MCF 10A (cell line): ENCODE data around the gene ICA1L. TPM values are rescaled to one million over a fixed set of nuclear protein-coding genes. Genes with fewer than 3 reads are reported as not detected.
A peak's percentile ranks its signal among the peaks of the same experiment; 100 is the strongest.
"Not testable (repeated sequence)": the region's sequence is repeated elsewhere in the genome, so short reads cannot be mapped to it uniquely, and the experiment has no call there.

ENCODE experiments used
- BruUV-seq: library from RNA; stranded (reverse); fragments of 400-500 nt; replicated peaks from 2 replicates; lab custom pipeline; 2021; lab: Mats Ljungman, UMichigan
- CTCF ChIA-PET: fragments of 300-600 bp; sonication (Branson Sonifier 250); formaldehyde crosslinking; extraction: SDS; loops from one replicate; lab custom pipeline; 2021; ENCODE audit warnings: antibody characterized with exemption, inconsistent platforms; lab: Yijun Ruan, JAX
- POLR2A ChIA-PET: fragments of 300-600, 350-650 bp; sonication (Branson Sonifier 250); formaldehyde crosslinking; extraction: SDS; loops from one replicate; lab custom pipeline; 2020; ENCODE audit warnings: antibody characterized with exemption, inconsistent platforms; lab: Yijun Ruan, JAX
- DNase-seq: peaks from one replicate; pipeline ENCODE4 v3.0.0-alpha.2; 2018; ENCODE audit not compliant: unreplicated experiment
- H3K27ac Mint-ChIP-seq: one replicate; pipeline ENCODE4 v1.8.0; 2022; ENCODE audit warnings: mild to moderate bottlenecking, low read depth, mixed read lengths; ENCODE audit not compliant: unreplicated experiment
- H3K27me3 Mint-ChIP-seq: one replicate; pipeline ENCODE4 v1.8.0; 2022; ENCODE audit warnings: mixed read lengths; ENCODE audit not compliant: insufficient read depth, unreplicated experiment
- H3K36me3 Mint-ChIP-seq: one replicate; pipeline ENCODE4 v1.8.0; 2022; ENCODE audit warnings: mild to moderate bottlenecking, moderate library complexity, mixed read lengths; ENCODE audit not compliant: insufficient read depth, unreplicated experiment
- H3K4me1 Mint-ChIP-seq: one replicate; pipeline ENCODE4 v1.8.0; 2022; ENCODE audit warnings: mixed read lengths; ENCODE audit not compliant: insufficient read depth, unreplicated experiment
- H3K4me3 Mint-ChIP-seq: one replicate; pipeline ENCODE4 v1.8.0; 2022; ENCODE audit warnings: mild to moderate bottlenecking, moderate library complexity, mixed read lengths; ENCODE audit not compliant: unreplicated experiment
- H3K9me3 Mint-ChIP-seq: one replicate; pipeline ENCODE4 v1.8.0; 2022; ENCODE audit warnings: mixed read lengths; ENCODE audit not compliant: unreplicated experiment
- intact Hi-C: fragments of 100-400 bp; cut with micrococcal nuclease; formaldehyde crosslinking; loops from 2 replicates; pipeline ENCODE4 v1.14.1; 2022
- total RNA-seq: library from RNA; stranded (reverse); gene quantifications from 2 replicates; pipeline ENCODE4 v1.2.3, GENCODE V29; 2022
- TF ChIP-seq, protein P1 (sequence below): fragments of 200-600 bp; IDR thresholded peaks from one replicate; pipeline ENCODE4 v1.8.0; 2022; ENCODE audit warnings: antibody characterized with exemption, mild to moderate bottlenecking; ENCODE audit not compliant: unreplicated experiment

Gene ICA1L
- total RNA-seq, 1 experiment from 2014 or later = 6.5 TPM

DNA sequence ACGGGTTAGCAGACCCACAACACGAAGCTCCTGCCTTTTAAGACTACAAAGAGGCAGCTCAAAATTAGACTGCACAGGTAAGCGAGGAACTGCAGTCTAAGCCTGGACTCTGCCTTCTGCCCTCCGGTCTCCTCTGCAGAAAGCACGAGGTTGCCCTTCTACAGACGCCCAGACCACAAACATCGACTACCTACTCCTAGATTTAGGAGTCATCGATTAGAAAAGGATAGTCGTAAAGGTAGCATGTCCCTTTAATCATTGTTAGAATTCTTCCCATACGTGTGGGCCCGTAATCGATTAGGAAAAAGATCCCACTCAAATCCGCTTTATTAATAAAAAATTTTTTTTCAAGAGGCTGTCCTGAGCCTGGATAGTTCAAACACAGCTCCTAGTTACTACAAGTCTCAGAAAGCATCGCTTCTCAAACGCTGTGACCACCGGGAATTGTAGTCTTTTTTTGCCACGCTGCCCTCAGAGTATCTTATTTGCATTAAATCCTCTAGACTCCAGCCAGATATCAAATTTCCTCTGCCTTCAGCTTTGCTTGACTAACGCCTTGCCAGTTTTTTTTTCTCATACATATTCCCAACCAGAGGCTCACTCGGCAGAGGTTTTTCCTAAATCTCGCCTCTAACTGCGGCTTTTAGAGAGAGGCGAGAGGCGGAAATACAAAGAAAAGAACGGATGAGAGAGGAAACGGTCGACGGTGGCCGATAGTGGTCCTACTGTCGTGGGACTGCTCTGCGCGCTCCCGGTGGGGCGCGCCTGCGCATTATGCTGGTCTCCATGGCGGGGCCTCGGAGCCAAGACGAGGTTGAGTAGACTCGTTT is 40.2 kb upstream of the ICA1L start, which contains the start of the genes CARF and WDR12:
Gene CARF (plus strand): TSS at position 764 of the 830 bp plus-strand sequence. CDS start 29,628 bp downstream, outside the sequence.
Gene WDR12 (minus strand): TSS at position 162 of the 830 bp plus-strand sequence. CDS start 197 bp downstream, outside the sequence.
- peaks cover 11% of the 10 kb centered on the region for H3K36me3 Mint-ChIP-seq
- intact Hi-C loops = loop anchor here (2.0 to 5.0 kb wide), 3 partner anchors 103 to 326 kb away; partner anchors contain the start of genes CYP20A1 and NBEAL1
- H3K9me3 Mint-ChIP-seq = no peaks in the 10 kb centered on the region
- H3K4me1 Mint-ChIP-seq = peaks cover 18% of the 10 kb centered on the region
- peak within 1 kb of the TSS; percentile 96 for H3K4me3 Mint-ChIP-seq
- CTCF ChIA-PET = interaction anchor here (0.6 to 1.6 kb wide), 7 partner anchors 10 to 337 kb away, joined by 3 to 4 read pairs (median 4); no protein-coding TSS in a partner anchor
- H3K27me3 Mint-ChIP-seq = no peaks in the 10 kb centered on the region
- TF ChIP-seq, protein P1, sequence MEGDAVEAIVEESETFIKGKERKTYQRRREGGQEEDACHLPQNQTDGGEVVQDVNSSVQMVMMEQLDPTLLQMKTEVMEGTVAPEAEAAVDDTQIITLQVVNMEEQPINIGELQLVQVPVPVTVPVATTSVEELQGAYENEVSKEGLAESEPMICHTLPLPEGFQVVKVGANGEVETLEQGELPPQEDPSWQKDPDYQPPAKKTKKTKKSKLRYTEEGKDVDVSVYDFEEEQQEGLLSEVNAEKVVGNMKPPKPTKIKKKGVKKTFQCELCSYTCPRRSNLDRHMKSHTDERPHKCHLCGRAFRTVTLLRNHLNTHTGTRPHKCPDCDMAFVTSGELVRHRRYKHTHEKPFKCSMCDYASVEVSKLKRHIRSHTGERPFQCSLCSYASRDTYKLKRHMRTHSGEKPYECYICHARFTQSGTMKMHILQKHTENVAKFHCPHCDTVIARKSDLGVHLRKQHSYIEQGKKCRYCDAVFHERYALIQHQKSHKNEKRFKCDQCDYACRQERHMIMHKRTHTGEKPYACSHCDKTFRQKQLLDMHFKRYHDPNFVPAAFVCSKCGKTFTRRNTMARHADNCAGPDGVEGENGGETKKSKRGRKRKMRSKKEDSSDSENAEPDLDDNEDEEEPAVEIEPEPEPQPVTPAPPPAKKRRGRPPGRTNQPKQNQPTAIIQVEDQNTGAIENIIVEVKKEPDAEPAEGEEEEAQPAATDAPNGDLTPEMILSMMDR = no peak
- H3K27ac Mint-ChIP-seq = peak within 1 kb of the TSS; percentile 87
- BruUV-seq = TSS peak; percentile 36
- DNase-seq = peak; percentile 95
- POLR2A ChIA-PET = interaction anchor here (0.5 to 4.0 kb wide), 28 partner anchors 10 to 1841 kb away, joined by 3 to 41 read pairs (median 4); partner anchors contain the start of genes CYP20A1, FAM117B, ICA1L and NBEAL1

GRCh38 chr2:202911203-202911511 is 39.6 kb upstream of the ICA1L start:
- H3K9me3 Mint-ChIP-seq = no peaks in the 10 kb centered on the region
- H3K27ac Mint-ChIP-seq = peak overlapping the region; percentile 55
- TF ChIP-seq, protein P1 = no peak
- peaks cover 18% of the 10 kb centered on the region for H3K4me1 Mint-ChIP-seq
- BruUV-seq = no TSS peak
- peaks cover 16% of the 10 kb centered on the region for H3K36me3 Mint-ChIP-seq
- CTCF ChIA-PET = interaction anchor here (1.0 to 1.6 kb wide), 4 partner anchors 9 to 337 kb away, joined by 3 to 4 read pairs (median 4); no protein-coding TSS in a partner anchor
- intact Hi-C loops = loop anchor here (2.0 to 5.0 kb wide), 3 partner anchors 104 to 326 kb away; partner anchors contain the start of genes CYP20A1 and NBEAL1
- H3K27me3 Mint-ChIP-seq = no peaks in the 10 kb centered on the region
- POLR2A ChIA-PET = interaction anchor here (0.5 to 4.0 kb wide), 21 partner anchors 10 to 998 kb away, joined by 3 to 41 read pairs (median 4); partner anchors contain the start of genes CYP20A1, FAM117B, ICA1L and NBEAL1
- DNase-seq = no peak
- peak overlapping the region; percentile 96 for H3K4me3 Mint-ChIP-seq

DNA sequence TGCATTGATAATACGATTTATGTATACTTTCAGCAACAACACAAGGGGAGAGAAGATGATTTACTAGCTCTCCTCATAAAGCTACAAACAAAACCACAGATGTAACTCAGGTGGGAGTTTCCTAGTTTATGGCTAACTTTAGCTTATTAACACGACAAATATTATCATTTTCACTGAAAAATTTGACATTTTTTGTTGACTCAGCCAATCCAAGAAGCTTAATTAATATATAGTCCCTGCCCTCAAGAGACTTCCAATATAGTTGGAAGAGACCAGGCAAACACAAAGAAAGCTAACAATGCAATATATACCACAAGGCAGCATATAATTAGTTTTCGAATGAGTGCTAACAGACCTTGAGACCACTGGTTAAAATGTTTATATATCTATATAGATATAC is 39.1 kb upstream of the ICA1L start:
- Mint-ChIP-seq H3K4me1 (peaks cover 18% of the 10 kb centered on the region), H3K27me3 (no peaks in the 10 kb centered on the region), H3K27ac (peak overlapping the region; percentile 55), H3K4me3 (peak overlapping the region; percentile 96), H3K9me3 (peaks cover 4% of the 10 kb centered on the region), H3K36me3 (peaks cover 21% of the 10 kb centered on the region)
- CTCF ChIA-PET = interaction anchor here (0.7 to 1.6 kb wide), 6 partner anchors 9 to 336 kb away, joined by 3 to 4 read pairs (median 4); no protein-coding TSS in a partner anchor
- TF ChIP-seq, protein P1 = no peak
- BruUV-seq = no TSS peak
- POLR2A ChIA-PET = interaction anchor here (0.5 to 4.0 kb wide), 16 partner anchors 9 to 999 kb away, joined by 3 to 41 read pairs (median 4); partner anchors contain the start of genes CYP20A1, FAM117B, ICA1L and NBEAL1
- intact Hi-C loops = loop anchor here (2.0 to 5.0 kb wide), 3 partner anchors 104 to 327 kb away; partner anchors contain the start of genes CYP20A1 and NBEAL1
- no peak for DNase-seq

DNA sequence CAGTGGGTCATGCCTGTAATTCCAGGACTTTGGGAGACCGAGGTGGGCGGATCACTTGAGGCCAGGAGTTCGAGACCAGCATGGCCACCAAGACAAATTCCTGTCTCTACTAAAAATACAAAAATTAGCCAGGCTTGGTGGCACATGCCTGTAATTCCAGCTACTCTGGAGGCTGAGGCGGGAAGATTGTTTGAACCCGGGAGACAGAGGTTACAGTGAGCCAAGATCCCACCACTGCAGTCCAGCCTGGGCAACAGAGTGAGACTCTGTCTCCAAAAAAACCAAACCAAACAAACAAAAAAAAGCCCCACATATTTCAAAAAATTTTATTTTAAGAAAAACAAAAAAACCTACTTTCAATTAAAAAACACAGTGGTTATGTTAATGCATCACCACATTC is 38.7 kb upstream of the ICA1L start:
- CTCF ChIA-PET = interaction anchor here (0.7 to 1.6 kb wide), 4 partner anchors 76 to 336 kb away, joined by 3 to 4 read pairs (median 3); no protein-coding TSS in a partner anchor
- DNase-seq, H3K27ac Mint-ChIP-seq, H3K9me3 Mint-ChIP-seq, H3K27me3 Mint-ChIP-seq, BruUV-seq: not testable (repeated sequence)
- Mint-ChIP-seq H3K4me1 (peaks cover 18% of the 10 kb centered on the region), H3K4me3 (peak overlapping the region; percentile 96), H3K36me3 (peaks cover 25% of the 10 kb centered on the region)
- intact Hi-C loops = loop anchor here (2.0 to 5.0 kb wide), 3 partner anchors 105 to 327 kb away; partner anchors contain the start of genes CYP20A1 and NBEAL1
- POLR2A ChIA-PET = interaction anchor here (1.8 to 4.0 kb wide), 6 partner anchors 15 to 329 kb away, joined by 6 to 41 read pairs (median 13); partner anchors contain the start of genes CYP20A1, FAM117B and NBEAL1
